GM21526 (cell line): ENCODE measurements around the gene DMXL1.
"Not testable (repeated sequence)": the region's sequence is repeated elsewhere in the genome, so short reads cannot be mapped to it uniquely, and the experiment has no call there.

Source experiments
- ATAC-seq: cut with Tn5 transposase; IDR thresholded peaks from one replicate; pipeline ENCODE4 v1.9.1; 2021; ENCODE audit warnings: moderate library complexity; ENCODE audit not compliant: unreplicated experiment, low FRiP score

DMXL1 gene

GRCh38 chr5:119122474-119122873 lies 51.6 kb downstream of the DMXL1 start:
- not testable (repeated sequence) for ATAC-seq

- no peak for ATAC-seq
Measured at GRCh38 chr5:119123280-119123679, 52.4 kb downstream of the DMXL1 start.

DNA sequence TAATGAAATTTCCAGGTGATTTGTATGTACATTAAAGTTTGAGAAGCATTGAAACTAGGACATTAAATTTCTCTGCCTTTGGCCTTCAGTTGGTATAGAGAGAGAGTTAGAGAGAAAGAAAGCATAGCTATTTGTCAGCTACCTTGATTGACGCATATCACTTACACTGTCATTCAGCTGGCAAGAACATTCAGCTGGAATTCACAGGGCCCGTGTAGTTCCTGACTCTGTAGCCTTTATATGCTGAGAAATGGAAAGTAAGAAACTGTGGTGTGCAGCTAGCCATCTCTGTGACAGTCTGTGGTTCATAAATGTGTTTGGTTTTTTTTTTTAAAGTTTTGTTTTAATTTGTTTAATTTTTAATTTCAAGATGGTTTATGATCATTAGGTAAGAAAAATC lies 58.9 kb downstream of the DMXL1 start:
- no peak for ATAC-seq

DNA sequence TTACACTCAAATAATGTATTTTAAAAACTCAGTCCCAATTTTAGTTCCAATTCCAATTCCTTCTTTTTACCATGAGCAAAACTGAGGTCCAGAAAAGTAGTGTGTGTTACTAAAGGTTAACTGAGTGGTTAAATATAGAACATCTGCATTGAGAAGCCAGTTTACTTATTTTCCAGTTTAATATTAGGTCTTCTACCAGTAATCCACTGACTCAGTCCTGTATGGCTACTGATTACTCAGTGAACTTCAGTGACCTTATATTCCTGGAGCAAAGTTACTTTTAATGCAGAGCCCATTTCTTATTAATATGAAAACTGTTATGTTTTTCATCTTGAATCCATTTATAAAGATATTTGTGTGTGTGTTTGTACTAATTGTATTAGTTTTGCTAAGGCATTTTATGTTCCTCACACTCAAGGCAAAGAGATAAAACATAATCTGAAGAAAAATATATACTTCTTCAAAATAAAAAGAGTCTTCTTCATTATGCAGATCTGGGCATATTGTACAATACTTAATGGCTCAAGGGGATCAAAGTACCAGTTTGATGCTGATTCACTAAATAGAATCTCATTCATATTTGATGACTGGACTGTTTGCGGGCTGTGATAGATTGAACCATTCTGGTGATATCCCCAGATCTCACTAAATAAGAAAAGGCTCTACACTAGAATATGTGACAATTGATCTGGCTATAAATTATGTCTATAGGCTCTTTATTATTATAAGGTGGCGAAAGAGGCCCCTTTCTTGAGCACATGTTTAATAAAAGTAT lies 60.8 kb downstream of the DMXL1 start:
- no peak for ATAC-seq

- not testable (repeated sequence) for ATAC-seq
Measured at GRCh38 chr5:119135743-119136142, 64.9 kb downstream of the DMXL1 start.

- no peak for ATAC-seq
Measured at GRCh38 chr5:119136666-119137318, 65.9 kb downstream of the DMXL1 start.

DNA sequence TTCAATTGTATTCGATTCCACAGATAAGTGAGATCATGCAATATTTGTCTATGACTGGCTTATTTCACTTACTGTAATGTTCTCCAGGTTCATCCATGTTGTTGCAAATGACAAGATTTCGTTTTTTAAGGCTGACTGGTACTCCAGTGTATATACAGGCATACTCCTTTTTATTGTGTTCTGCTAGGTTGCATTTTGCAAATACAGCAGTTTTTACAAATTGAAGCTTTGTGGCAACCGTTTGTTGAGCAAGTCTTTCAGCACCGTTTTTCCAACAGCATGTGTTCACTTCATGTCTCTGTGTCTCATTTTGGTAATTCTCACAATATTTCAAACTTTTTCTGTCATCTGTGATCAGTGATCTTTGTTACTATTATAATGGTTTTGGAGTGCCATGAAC lies 82.7 kb downstream of the DMXL1 start:
- no peak for ATAC-seq

DNA sequence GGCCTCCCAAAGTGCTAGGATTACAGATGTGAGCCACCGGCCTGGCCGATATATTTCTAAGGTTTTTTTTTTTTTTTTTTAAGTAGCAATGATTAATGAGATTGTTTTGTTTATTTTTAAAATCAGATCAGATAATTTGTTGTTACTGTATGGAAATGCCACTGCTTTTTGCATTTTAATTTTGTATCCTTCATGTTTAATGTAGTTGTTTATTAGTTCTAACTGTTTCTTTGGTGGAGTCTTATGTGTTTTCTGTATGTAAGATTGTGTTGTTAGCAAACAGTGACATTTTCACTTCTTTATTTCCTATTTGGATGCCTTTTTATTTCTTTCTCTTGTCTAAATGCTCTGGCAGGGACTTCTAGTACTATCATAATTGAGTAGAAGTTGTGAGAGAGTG lies 87.3 kb downstream of the DMXL1 start:
- ATAC-seq, result no peak

DNA sequence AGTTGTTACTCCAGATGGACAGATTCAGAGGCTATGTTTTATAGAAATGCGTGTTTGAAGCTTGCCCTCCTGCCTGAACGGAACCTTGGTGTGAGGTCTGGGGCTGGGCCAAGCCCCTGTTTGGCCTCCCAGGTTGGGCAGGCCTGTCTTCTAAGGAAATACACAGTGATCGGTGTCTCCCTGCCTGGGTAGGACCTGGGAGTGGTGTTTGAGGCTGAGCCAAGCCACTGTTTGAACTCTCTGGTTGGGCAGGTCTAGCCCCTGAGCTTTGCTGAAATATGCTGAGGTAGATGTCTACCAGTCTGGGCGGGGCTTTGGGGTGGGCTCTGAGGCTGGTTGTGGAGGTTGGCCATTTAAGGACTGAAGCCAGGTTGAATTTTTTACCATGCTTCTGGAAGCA lies 90.5 kb downstream of the DMXL1 start:
- ATAC-seq, result no peak

- ATAC-seq, result no peak
Measured at GRCh38 chr5:119166026-119166425, 95.1 kb downstream of the DMXL1 start.

- ATAC-seq, result no peak
Measured at GRCh38 chr5:119168401-119168800, 97.5 kb downstream of the DMXL1 start.

DNA sequence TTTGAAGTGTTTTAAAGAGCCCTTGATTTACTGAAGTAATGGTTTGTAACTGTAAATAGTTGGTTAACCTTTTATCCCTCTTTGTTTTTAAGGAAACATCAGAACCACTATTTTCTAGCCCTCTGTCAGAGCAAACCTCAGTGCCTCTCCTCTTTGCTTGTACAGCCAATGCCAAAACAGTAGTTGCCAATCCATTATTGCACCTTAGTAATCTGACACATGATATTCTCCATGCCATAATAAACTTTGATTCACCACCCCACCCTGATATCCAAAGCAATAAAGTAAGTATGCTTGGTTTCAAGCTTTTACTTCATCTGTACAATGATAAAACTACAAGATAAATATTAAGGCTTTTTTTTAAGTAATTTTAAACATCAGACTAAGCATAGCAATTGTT lies 100.8 kb downstream of the DMXL1 start:
- no peak for ATAC-seq

DNA sequence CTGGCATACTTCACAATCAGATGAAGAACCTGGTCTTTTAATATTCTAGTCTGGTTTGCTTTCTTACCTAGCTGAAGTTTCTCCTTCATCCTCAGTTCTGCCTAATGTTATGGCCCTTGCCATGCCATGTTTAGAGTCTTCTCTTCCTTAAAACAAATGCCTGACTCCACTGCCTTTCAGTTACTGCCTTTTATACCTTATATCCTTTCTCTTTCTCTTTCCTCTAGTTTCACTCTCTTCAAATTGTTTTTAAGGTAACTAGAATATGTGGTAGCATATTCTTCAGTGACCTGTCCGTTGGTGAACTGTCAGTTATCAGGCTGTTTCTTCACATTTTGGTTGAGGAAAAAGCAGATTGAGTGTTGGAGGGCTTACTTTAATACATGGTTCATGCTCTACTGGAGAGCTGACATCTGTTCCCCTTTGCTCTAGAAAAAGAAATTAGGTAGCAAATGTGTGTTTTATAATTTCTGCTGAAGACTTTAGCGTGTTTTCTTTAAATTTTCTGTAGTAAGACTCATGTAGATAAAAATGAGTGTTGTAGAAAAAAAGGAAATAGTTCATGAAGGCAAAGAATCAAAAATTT lies 103.8 kb downstream of the DMXL1 start:
- no peak for ATAC-seq

- ATAC-seq, result no peak
Measured at GRCh38 chr5:119176785-119177184, 105.9 kb downstream of the DMXL1 start.

GRCh38 chr5:119177226-119177625 lies 106.3 kb downstream of the DMXL1 start:
- ATAC-seq, result no peak

DNA sequence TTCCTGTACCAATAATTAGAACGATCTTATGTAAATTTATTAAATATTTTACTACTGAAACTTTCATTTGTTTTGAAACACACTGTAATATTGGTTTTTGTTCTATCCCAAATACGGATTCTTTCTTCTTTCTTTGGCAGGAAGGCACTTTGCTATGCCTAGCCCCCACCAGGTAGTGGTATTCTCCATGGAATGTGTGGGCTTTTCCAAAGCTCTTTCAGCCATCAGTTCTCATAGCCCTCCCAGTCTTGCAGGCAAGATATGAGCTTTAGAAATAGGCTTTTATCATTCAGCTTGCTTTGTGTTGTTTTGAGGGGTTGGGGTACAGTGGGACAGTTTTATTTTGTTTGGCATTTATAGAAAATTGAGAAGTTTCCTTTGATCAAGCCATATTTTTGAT lies 107.5 kb downstream of the DMXL1 start:
- no peak for ATAC-seq

DNA sequence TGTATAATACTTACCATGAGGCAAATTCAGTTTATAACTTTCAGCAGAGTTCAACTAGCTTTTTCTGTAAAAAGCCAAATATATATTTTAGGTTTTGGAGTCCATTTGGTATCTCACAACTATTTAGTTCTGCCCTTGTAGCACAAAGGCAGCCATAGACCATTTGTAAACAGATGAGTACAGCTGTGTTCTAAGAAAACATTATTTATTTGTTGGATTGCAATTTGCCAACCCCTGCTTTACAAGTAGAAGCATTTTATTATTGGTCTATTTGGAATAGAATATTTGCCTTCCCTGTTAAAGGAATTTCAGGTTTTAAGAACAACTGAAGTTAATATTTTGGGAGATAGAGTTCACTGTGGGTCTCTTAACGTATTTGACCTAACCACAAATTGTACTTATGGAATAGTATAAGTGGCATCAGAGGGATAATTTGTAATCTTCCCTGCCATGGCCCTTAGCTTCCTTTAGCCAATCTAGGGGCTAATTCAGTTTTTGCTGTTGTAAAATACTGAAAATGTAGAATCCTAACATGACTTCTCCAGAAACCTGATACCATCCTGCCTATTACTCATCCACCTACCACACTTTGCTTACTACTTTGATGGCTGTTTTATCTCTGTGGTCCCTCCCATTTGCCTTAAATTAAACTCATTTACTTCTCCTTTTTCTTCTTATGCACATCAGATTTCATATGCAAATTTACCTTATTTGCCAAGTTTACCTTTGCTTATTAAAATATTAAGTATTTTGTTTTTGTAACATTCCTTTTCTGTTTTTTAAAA lies 109.2 kb downstream of the DMXL1 start:
- ATAC-seq, result no peak

DNA sequence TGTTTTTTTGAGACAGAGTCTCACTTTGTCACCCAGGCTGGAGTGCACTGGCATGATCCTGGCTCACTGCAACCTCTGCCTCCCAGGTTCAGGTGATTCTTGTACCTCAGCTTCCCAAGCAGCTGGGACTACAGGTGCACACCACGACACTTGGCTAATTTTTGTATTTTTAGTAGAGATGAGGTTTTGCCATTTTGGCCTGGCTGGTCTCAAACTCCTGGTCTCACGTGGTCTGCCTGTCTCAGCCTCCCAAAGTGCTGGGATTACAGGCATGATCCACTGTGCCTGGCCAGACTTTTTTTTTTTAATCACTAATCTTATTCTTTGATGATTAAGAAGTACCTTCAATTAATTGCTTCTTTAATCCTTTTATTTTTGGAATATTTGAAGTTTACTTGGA lies 114.6 kb downstream of the DMXL1 start:
- not testable (repeated sequence) for ATAC-seq

- no peak for ATAC-seq
Measured at GRCh38 chr5:119187776-119188529, 117.1 kb downstream of the DMXL1 start.

- ATAC-seq, result no peak
Measured at GRCh38 chr5:119190470-119191095, 119.7 kb downstream of the DMXL1 start.
